Mesenchymal stem cell (in vitro differentiated cells and primary cell): ENCODE data around the gene IGSF23.

Source experiments
- DNase-seq: peaks from one replicate; pipeline ENCODE4 v3.0.0-alpha.2; 2013
- H2AFZ ChIP-seq: one replicate; pipeline ENCODE4 v1.6.1; 2013; ENCODE audit warnings: low read depth, mild to moderate bottlenecking, control low read depth, inconsistent platforms, low read length, moderate library complexity
- H2AK5ac ChIP-seq: 2 replicates; pipeline ENCODE4 v1.6.1; 2013; ENCODE audit warnings: low read length, moderate library complexity, mild to moderate bottlenecking, inconsistent platforms; ENCODE audit not compliant: severe bottlenecking
- H2BK120ac ChIP-seq: one replicate; pipeline ENCODE4 v1.6.1; 2013; ENCODE audit warnings: low read depth, mild to moderate bottlenecking, inconsistent platforms, low read length, moderate library complexity
- H2BK12ac ChIP-seq, 2 experiments: one replicate each; pipeline ENCODE4 v1.6.1; 2013; ENCODE audit warnings: inconsistent platforms in 2 of 2, low read length in 2 of 2, mild to moderate bottlenecking in 2 of 2, moderate library complexity in 2 of 2, control low read depth in 1 of 2
- H2BK15ac ChIP-seq: one replicate; pipeline ENCODE4 v1.6.1; 2013; ENCODE audit warnings: mild to moderate bottlenecking, low read depth, inconsistent platforms; ENCODE audit not compliant: poor library complexity, severe bottlenecking
- H2BK5ac ChIP-seq: 2 replicates; pipeline ENCODE4 v1.6.1; 2013; ENCODE audit warnings: low read depth, mild to moderate bottlenecking, low read length, control low read depth, inconsistent platforms; ENCODE audit not compliant: poor library complexity, severe bottlenecking
- H3K14ac ChIP-seq, 2 experiments: one replicate each; pipeline ENCODE4 v1.6.1; 2013; ENCODE audit warnings: inconsistent platforms in 2 of 2, low read length in 2 of 2, control low read depth in 1 of 2, mild to moderate bottlenecking in 1 of 2, moderate library complexity in 1 of 2
- H3K18ac ChIP-seq, 2 experiments: one replicate each; pipeline ENCODE4 v1.6.1; 2013; ENCODE audit warnings: inconsistent platforms in 2 of 2, low read length in 2 of 2, control low read depth in 1 of 2, low read depth in 1 of 2, mild to moderate bottlenecking in 1 of 2
- H3K23ac ChIP-seq, 2 experiments: one replicate each; pipeline ENCODE4 v1.6.1; 2013; ENCODE audit warnings: inconsistent platforms in 2 of 2, low read length in 2 of 2, mild to moderate bottlenecking in 2 of 2, moderate library complexity in 2 of 2, control low read depth in 1 of 2
- H3K27ac ChIP-seq: 2 replicates; pipeline ENCODE4 v1.5.1; 2013; ENCODE audit warnings: mild to moderate bottlenecking, moderate library complexity, low read length, control low read depth, inconsistent platforms; ENCODE audit not compliant: poor library complexity, severe bottlenecking
- H3K27me3 ChIP-seq, 2 experiments: 2 replicates each; pipeline versions ENCODE4 v1.6.1 to v1.7.0; 2013; ENCODE audit warnings: low read length in 2 of 2, mild to moderate bottlenecking in 2 of 2, moderate library complexity in 2 of 2, control low read depth in 1 of 2, inconsistent platforms in 1 of 2; ENCODE audit not compliant: control insufficient read depth in 1 of 2, insufficient read depth in 1 of 2
- H3K36me3 ChIP-seq, 2 experiments: 2 replicates each; pipeline versions ENCODE4 v1.6.1 to v1.7.0; 2013; ENCODE audit warnings: low read length in 2 of 2, control low read depth in 1 of 2, inconsistent platforms in 1 of 2, low read depth in 1 of 2, mild to moderate bottlenecking in 1 of 2; ENCODE audit not compliant: insufficient read depth in 2 of 2, control insufficient read depth in 1 of 2
- H3K4ac ChIP-seq, 2 experiments: one replicate each; pipeline ENCODE4 v1.6.1; 2013; ENCODE audit warnings: inconsistent platforms in 2 of 2, low read length in 2 of 2, mild to moderate bottlenecking in 2 of 2, moderate library complexity in 2 of 2, control low read depth in 1 of 2, low read depth in 1 of 2
- H3K4me1 ChIP-seq: 2 replicates; pipeline ENCODE4 v1.6.1; 2013; ENCODE audit warnings: low read depth, low read length, control low read depth; ENCODE audit not compliant: control insufficient read depth, insufficient read depth
- H3K4me2 ChIP-seq: 2 replicates; pipeline ENCODE4 v1.6.1; 2013; ENCODE audit warnings: low read length, mild to moderate bottlenecking, inconsistent platforms; ENCODE audit not compliant: poor library complexity, severe bottlenecking
- H3K4me3 ChIP-seq, 2 experiments: 2 replicates each; pipeline versions ENCODE4 v1.5.1 to v1.7.0; 2013; ENCODE audit warnings: low read length in 2 of 2, mild to moderate bottlenecking in 2 of 2, control low read depth in 1 of 2, low read depth in 1 of 2; ENCODE audit not compliant: insufficient read depth in 1 of 2
- H3K79me1 ChIP-seq: replicated peaks from 2 replicates; pipeline ENCODE4 v1.6.1; 2013; ENCODE audit warnings: mild to moderate bottlenecking, control low read depth, low read length, inconsistent platforms; ENCODE audit not compliant: poor library complexity, severe bottlenecking
- H3K9ac ChIP-seq: 2 replicates; pipeline ENCODE4 v1.7.0; 2013; ENCODE audit warnings: mild to moderate bottlenecking, low read length, moderate library complexity
- H3K9me3 ChIP-seq: 2 replicates; pipeline ENCODE4 v1.7.0; 2013; ENCODE audit warnings: mild to moderate bottlenecking, low read length; ENCODE audit not compliant: control insufficient read depth
- H4K8ac ChIP-seq: one replicate; pipeline ENCODE4 v1.6.1; 2013; ENCODE audit warnings: inconsistent platforms, mild to moderate bottlenecking, low read length, moderate library complexity
- H4K91ac ChIP-seq: one replicate; pipeline ENCODE4 v1.6.1; 2013; ENCODE audit warnings: mild to moderate bottlenecking, low read length, inconsistent platforms
- WGBS: methylation state at CpG from one replicate; pipeline ENCODE4 v1.1.7; 2013; ENCODE audit warnings: mixed read lengths; 5-methylcytosine and 5-hydroxymethylcytosine counted together

Gene IGSF23

DNA sequence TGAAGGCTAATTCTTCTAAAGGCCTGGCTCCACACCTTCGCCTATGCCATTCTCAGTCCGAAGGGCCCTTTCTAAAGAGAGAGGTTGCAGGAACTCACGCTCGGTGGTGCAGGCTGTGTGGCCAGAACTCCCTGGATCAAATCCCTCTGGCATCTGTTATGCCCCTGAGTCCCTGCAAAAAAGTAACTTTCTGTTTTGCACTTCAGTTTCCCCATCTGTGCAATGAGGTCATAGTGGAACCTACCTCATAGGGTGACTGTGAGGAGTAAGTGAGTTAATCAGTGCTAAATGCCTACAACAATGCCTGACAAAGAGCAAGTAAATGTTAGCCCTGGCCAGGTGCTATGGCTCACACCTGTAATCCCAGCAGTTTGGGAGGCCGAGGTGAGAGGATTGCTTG is 7.3 kb downstream of the IGSF23 start:
- H3K27ac ChIP-seq: peak overlapping the region; percentile 9
- H4K91ac ChIP-seq: no peak overlapping the region
- no peak overlapping the region for H3K4ac ChIP-seq
- 93% methylated on average over 5 of the region's 5 CpGs for WGBS
- H3K4me3 ChIP-seq: no peak overlapping the region
- no peak overlapping the region for H2BK12ac ChIP-seq
- DNase-seq: peak; percentile 20
- H3K14ac ChIP-seq: no peak overlapping the region
- no peak overlapping the region for H2BK120ac ChIP-seq
- peaks cover 28% of the 10 kb centered on the region for H3K4me1 ChIP-seq
- no peak overlapping the region for H3K18ac ChIP-seq
- H2BK15ac ChIP-seq: no peak overlapping the region
- no peak overlapping the region for H3K4me2 ChIP-seq
- peaks cover 0 to 6% of the 10 kb centered on the region in 2 experiments for H3K27me3 ChIP-seq
- no peaks in the 10 kb centered on the region for H3K36me3 ChIP-seq
- H3K9me3 ChIP-seq: no peaks in the 10 kb centered on the region
- no peak overlapping the region for H4K8ac ChIP-seq
- no peak overlapping the region for H3K23ac ChIP-seq
- H3K9ac ChIP-seq: no peak overlapping the region
- no peak overlapping the region for H2AFZ ChIP-seq
- peak overlapping the region; percentile 45 for H2AK5ac ChIP-seq
- no peaks in the 10 kb centered on the region for H3K79me1 ChIP-seq
- no peak overlapping the region for H2BK5ac ChIP-seq

DNA sequence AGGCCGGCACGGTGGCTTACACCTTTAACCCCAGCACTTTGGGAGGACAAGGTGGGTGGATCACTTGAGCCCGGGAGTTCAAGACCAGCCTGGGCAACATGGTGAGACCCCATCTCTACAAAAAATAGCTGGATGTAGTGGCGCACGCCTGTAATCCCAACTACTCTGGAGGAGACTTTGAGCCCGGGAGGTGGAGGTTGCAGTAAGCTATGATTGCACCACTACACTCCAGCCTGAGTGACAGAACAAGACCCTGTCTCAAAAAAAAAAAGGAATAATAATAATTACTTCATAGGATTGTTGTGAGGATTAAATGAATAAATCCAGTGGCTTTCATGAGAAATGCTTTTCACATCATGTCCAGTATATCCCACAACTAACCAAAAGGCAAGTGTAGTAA is 8.0 kb downstream of the IGSF23 start:
- H3K27ac ChIP-seq: no peak overlapping the region
- no peak overlapping the region for H4K91ac ChIP-seq
- peaks cover 0 to 2% of the 10 kb centered on the region in 2 experiments for H3K36me3 ChIP-seq
- H2AFZ ChIP-seq: no peak overlapping the region
- H2AK5ac ChIP-seq: peak overlapping the region; percentile 72
- 100% methylated on average over 3 of the region's 6 CpGs for WGBS
- H3K4me1 ChIP-seq: peaks cover 32% of the 10 kb centered on the region
- DNase-seq: no peak
- no peak overlapping the region for H4K8ac ChIP-seq
- H3K79me1 ChIP-seq: no peaks in the 10 kb centered on the region
- H3K27me3 ChIP-seq: peaks cover 0 to 6% of the 10 kb centered on the region in 2 experiments
- no peak overlapping the region for H3K14ac ChIP-seq
- H3K23ac ChIP-seq: no peak overlapping the region
- no peak overlapping the region for H3K4me2 ChIP-seq
- H3K4ac ChIP-seq: no peak overlapping the region
- no peak overlapping the region for H3K18ac ChIP-seq
- no peak overlapping the region for H2BK120ac ChIP-seq
- H3K9me3 ChIP-seq: no peaks in the 10 kb centered on the region
- H3K9ac ChIP-seq: no peak overlapping the region
- no peak overlapping the region for H2BK5ac ChIP-seq
- H3K4me3 ChIP-seq: no peak overlapping the region
- no peak overlapping the region for H2BK12ac ChIP-seq
- H2BK15ac ChIP-seq: no peak overlapping the region

DNA sequence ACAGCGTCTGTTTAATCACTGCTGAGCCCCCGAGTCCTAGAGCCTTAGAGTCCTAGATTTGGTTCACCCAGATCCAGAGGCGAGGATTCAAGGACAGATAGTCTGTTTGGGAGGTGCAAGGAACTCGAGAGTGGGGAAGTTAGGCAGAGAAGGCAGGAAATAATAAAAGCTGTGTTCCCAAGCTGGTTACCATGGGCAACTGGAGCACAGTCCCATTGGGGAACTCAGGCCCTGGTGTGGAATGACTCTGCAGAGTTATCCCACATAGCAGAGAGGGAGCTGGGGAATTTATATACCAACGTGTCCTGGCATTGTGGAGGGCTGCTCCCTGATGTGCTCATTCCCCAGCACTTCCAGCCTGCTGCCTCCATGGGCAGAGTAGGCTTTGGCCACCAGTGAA is 9.7 kb downstream of the IGSF23 start:
- Histone ChIP-seq H2BK5ac (no peak overlapping the region), H3K27ac (peak overlapping the region; percentile 28), H2AFZ (no peak overlapping the region), H3K18ac (peak overlapping the region in 1 of 2 experiments; percentile 78), H3K14ac (peak overlapping the region in 1 of 2 experiments; percentile 92), H3K9ac (no peak overlapping the region), H3K4me1 (peaks cover 34% of the 10 kb centered on the region), H3K4ac (no peak overlapping the region), H4K91ac (no peak overlapping the region), H4K8ac (peak overlapping the region; percentile 27), H2AK5ac (peak overlapping the region; percentile 87), H2BK12ac (no peak overlapping the region), H3K4me2 (no peak overlapping the region), H3K4me3 (no peak overlapping the region), H3K23ac (no peak overlapping the region), H2BK120ac (no peak overlapping the region), H3K79me1 (no peaks in the 10 kb centered on the region), H3K27me3 (peaks cover 0 to 4% of the 10 kb centered on the region in 2 experiments), H3K9me3 (no peaks in the 10 kb centered on the region), H2BK15ac (no peak overlapping the region), H3K36me3 (peaks cover 0 to 6% of the 10 kb centered on the region in 2 experiments)
- WGBS: 56% methylated on average over 5 of the region's 5 CpGs
- peak; percentile 80 for DNase-seq

DNA sequence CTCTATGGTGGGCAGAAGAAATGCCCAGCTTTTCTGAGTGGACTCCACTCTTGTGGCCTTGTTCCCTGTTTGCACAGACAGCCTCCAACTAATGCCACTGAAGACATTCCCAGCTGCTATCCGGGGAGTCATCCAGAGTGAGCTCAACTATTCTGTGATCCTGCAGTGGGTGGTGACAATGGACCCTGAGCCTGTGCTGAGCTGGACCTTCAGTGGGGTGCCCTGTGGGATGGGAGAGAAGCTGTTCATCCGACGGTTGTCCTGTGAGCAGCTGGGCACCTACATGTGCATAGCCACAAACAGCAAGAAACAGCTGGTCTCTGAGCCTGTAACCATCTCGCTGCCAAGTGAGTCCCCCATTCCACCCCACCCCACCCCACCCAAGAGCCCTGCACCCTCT is 10.3 kb downstream of the IGSF23 start:
- no peaks in the 10 kb centered on the region for H3K27me3 ChIP-seq
- DNase-seq: no peak
- 98% methylated on average over 3 of the region's 4 CpGs for WGBS
- H2BK12ac ChIP-seq: no peak overlapping the region
- H3K4me2 ChIP-seq: no peak overlapping the region
- no peak overlapping the region for H3K14ac ChIP-seq
- no peaks in the 10 kb centered on the region for H3K79me1 ChIP-seq
- H2BK120ac ChIP-seq: no peak overlapping the region
- no peak overlapping the region for H4K91ac ChIP-seq
- H2BK15ac ChIP-seq: no peak overlapping the region
- peaks cover 29% of the 10 kb centered on the region for H3K4me1 ChIP-seq
- H2AK5ac ChIP-seq: peak overlapping the region; percentile 87
- no peak overlapping the region for H2BK5ac ChIP-seq
- H3K9ac ChIP-seq: no peak overlapping the region
- H3K27ac ChIP-seq: no peak overlapping the region
- no peak overlapping the region for H3K18ac ChIP-seq
- H3K23ac ChIP-seq: no peak overlapping the region
- peaks cover 0 to 7% of the 10 kb centered on the region in 2 experiments for H3K36me3 ChIP-seq
- H3K9me3 ChIP-seq: no peaks in the 10 kb centered on the region
- no peak overlapping the region for H4K8ac ChIP-seq
- H2AFZ ChIP-seq: no peak overlapping the region
- H3K4me3 ChIP-seq: no peak overlapping the region
- H3K4ac ChIP-seq: no peak overlapping the region
